Hepatocyte (in vitro differentiated cells): ENCODE results near the gene CRISP3. TPM values are rescaled to one million over a fixed set of nuclear protein-coding genes. Genes with fewer than 3 reads are reported as not detected.

ENCODE experiments used
- DNase-seq: peaks from one replicate; pipeline ENCODE4 v3.0.0-alpha.2; 2016; ENCODE audit warnings: low spot score
- H2AFZ ChIP-seq: fragments of 200-600 bp; sonication (generic); 2 replicates; pipeline ENCODE4 v1.6.0; 2016; ENCODE audit warnings: antibody characterized with exemption, mild to moderate bottlenecking
- H3K27ac ChIP-seq: fragments of 200-600 bp; sonication (generic); 2 replicates; pipeline ENCODE4 v1.5.1; 2016; ENCODE audit warnings: mild to moderate bottlenecking
- H3K27me3 ChIP-seq: fragments of 200-600 bp; sonication (generic); 2 replicates; pipeline ENCODE4 v1.6.1; 2016
- H3K36me3 ChIP-seq: fragments of 200-600 bp; sonication (generic); replicated peaks from 2 replicates; pipeline ENCODE4 v1.5.1; 2016; ENCODE audit warnings: low read depth; ENCODE audit not compliant: insufficient read depth
- H3K4me1 ChIP-seq: fragments of 200-600 bp; sonication (generic); 2 replicates; pipeline ENCODE4 v1.5.1; 2016; ENCODE audit warnings: mild to moderate bottlenecking, moderate library complexity; ENCODE audit not compliant: insufficient read depth
- H3K4me2 ChIP-seq: fragments of 200-600 bp; sonication (generic); 2 replicates; pipeline ENCODE4 v1.6.0; 2016
- H3K4me3 ChIP-seq: fragments of 200-600 bp; sonication (generic); 2 replicates; pipeline ENCODE4 v1.5.1; 2016; ENCODE audit warnings: mild to moderate bottlenecking
- H3K79me2 ChIP-seq: fragments of 200-600 bp; sonication (generic); 2 replicates; pipeline ENCODE4 v1.6.0; 2017; ENCODE audit warnings: mild to moderate bottlenecking
- H3K9me2 ChIP-seq: fragments of 200-600 bp; sonication (generic); replicated peaks from 2 replicates; pipeline ENCODE4 v1.6.0; 2017; ENCODE audit warnings: mild to moderate bottlenecking; ENCODE audit not compliant: insufficient read depth
- H3K9me3 ChIP-seq: fragments of 200-600 bp; sonication (generic); 2 replicates; pipeline ENCODE4 v1.5.1; 2016; ENCODE audit warnings: low read depth, mild to moderate bottlenecking
- H4K20me1 ChIP-seq: fragments of 200-600 bp; sonication (generic); 2 replicates; pipeline ENCODE4 v1.6.0; 2016; ENCODE audit warnings: mild to moderate bottlenecking; ENCODE audit not compliant: insufficient read depth, poor library complexity, severe bottlenecking
- EZH2 ChIP-seq: fragments of 200-600 bp; sonication (generic); IDR thresholded peaks from 2 replicates; pipeline ENCODE4 v1.6.1; 2016; ENCODE audit warnings: antibody characterized with exemption, mild to moderate bottlenecking, borderline replicate concordance
- EZH2phosphoT487 ChIP-seq: fragments of 200-600 bp; sonication (generic); IDR thresholded peaks from one replicate; pipeline ENCODE4 v1.6.1; 2018; ENCODE audit warnings: antibody characterized with exemption, mild to moderate bottlenecking, low read depth, moderate library complexity; ENCODE audit not compliant: unreplicated experiment, severe bottlenecking
- WGBS: methylation state at CpG from one replicate; pipeline ENCODE4 v1.1.6; 2016; ENCODE audit warnings: low lambda C conversion rate; ENCODE audit errors: missing lambda C conversion rate; 5-methylcytosine and 5-hydroxymethylcytosine counted together
- polyA plus RNA-seq: library from polyadenylated mRNA; unstranded; fragments of >200 nt; fragmentation: Nextera tagmentation; extraction: Ambion mirVana; gene quantifications from 2 replicates; pipeline ENCODE4 v1.2.1, GENCODE V29; 2016
- total RNA-seq: library from RNA; depleted of rRNA; stranded (reverse); fragments of >200 nt; gene quantifications from 2 replicates; pipeline ENCODE4 v1.2.3, GENCODE V29; 2014
- TF ChIP-seq, protein P1 (sequence below): fragments of 200-600 bp; sonication (generic); IDR thresholded peaks from 2 replicates; pipeline ENCODE4 v1.5.1; 2016; ENCODE audit warnings: antibody characterized with exemption, mild to moderate bottlenecking; ENCODE audit not compliant: poor library complexity

Gene CRISP3
- total and polyA plus RNA-seq, 2 experiments from 2014 or later, result not detected

- Histone ChIP-seq H3K27ac (no peak overlapping the region), H3K4me2 (no peak overlapping the region), H4K20me1 (no peaks in the 10 kb centered on the region), H3K36me3 (no peaks in the 10 kb centered on the region), H3K79me2 (no peaks in the 10 kb centered on the region), H3K9me2 (no peaks in the 10 kb centered on the region), H3K4me3 (no peak overlapping the region), H3K9me3 (no peaks in the 10 kb centered on the region), H2AFZ (no peak overlapping the region), H3K27me3 (no peaks in the 10 kb centered on the region), H3K4me1 (no peaks in the 10 kb centered on the region)
- DNase-seq, result no peak
- WGBS, result 64% methylated on average over 4 of the region's 4 CpGs
- TF ChIP-seq EZH2 (no peak), EZH2phosphoT487 (no peak)
- TF ChIP-seq, protein P1, sequence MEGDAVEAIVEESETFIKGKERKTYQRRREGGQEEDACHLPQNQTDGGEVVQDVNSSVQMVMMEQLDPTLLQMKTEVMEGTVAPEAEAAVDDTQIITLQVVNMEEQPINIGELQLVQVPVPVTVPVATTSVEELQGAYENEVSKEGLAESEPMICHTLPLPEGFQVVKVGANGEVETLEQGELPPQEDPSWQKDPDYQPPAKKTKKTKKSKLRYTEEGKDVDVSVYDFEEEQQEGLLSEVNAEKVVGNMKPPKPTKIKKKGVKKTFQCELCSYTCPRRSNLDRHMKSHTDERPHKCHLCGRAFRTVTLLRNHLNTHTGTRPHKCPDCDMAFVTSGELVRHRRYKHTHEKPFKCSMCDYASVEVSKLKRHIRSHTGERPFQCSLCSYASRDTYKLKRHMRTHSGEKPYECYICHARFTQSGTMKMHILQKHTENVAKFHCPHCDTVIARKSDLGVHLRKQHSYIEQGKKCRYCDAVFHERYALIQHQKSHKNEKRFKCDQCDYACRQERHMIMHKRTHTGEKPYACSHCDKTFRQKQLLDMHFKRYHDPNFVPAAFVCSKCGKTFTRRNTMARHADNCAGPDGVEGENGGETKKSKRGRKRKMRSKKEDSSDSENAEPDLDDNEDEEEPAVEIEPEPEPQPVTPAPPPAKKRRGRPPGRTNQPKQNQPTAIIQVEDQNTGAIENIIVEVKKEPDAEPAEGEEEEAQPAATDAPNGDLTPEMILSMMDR, result no peak
These were observed 759 bp downstream of the CRISP3 start for GRCh38 chr6:49743429-49743828.

GRCh38 chr6:49739423-49739822 lies 4.8 kb downstream of the CRISP3 start:
- H3K9me3 ChIP-seq, result no peaks in the 10 kb centered on the region
- 91% methylated on average over 2 of the region's 2 CpGs for WGBS

DNA sequence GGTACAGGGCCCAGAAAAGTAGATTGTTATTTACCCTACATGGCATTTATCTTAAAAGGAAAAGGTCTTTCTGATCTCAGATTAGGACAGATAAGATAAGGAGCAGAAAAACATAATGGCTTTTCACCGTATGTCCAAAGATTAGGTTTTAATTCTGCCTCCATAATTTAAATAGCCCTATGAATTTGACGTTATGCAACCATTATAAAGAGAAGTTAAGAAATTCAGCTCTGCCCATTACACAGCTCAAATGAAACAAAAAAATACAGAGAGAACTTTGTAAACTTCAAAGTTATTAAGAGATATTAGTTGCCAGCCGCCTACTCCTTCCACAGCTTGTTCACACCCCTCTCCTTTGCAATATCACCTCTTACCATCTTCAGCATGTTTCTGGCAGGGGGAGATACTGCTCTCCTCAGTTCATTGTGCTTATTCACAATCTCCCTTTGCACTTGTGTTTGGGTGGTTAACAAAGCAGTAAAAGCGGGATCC lies 8.1 kb downstream of the CRISP3 start:
- peaks cover 9% of the 10 kb centered on the region for H3K4me1 ChIP-seq
- no peaks in the 10 kb centered on the region for H3K36me3 ChIP-seq
- H3K27ac ChIP-seq, result no peak overlapping the region
- no peak for TF ChIP-seq EZH2
- TF ChIP-seq EZH2phosphoT487, result no peak
- TF ChIP-seq, protein P1, result no peak
- WGBS, result 34% methylated on average over 4 of the region's 4 CpGs
- H3K79me2 ChIP-seq, result no peaks in the 10 kb centered on the region
- no peak for DNase-seq
- no peaks in the 10 kb centered on the region for H3K9me2 ChIP-seq
- peak overlapping the region; percentile 2 for H3K4me2 ChIP-seq
- no peaks in the 10 kb centered on the region for H3K27me3 ChIP-seq
- no peaks in the 10 kb centered on the region for H3K9me3 ChIP-seq
- no peak overlapping the region for H3K4me3 ChIP-seq
- no peaks in the 10 kb centered on the region for H4K20me1 ChIP-seq
- H2AFZ ChIP-seq, result no peak overlapping the region

More at GRCh38 chr6:49739423-49739822, 4.8 kb downstream of the CRISP3 start:
- Histone ChIP-seq H2AFZ (no peak overlapping the region), H3K27ac (no peak overlapping the region), H3K9me2 (no peaks in the 10 kb centered on the region), H3K27me3 (no peaks in the 10 kb centered on the region), H3K4me2 (no peak overlapping the region), H4K20me1 (no peaks in the 10 kb centered on the region), H3K4me1 (peaks cover 9% of the 10 kb centered on the region), H3K79me2 (no peaks in the 10 kb centered on the region), H3K4me3 (no peak overlapping the region), H3K36me3 (no peaks in the 10 kb centered on the region)
- TF ChIP-seq, protein P1, result no peak
- TF ChIP-seq EZH2phosphoT487 (no peak), EZH2 (no peak)
- DNase-seq, result no peak

DNA sequence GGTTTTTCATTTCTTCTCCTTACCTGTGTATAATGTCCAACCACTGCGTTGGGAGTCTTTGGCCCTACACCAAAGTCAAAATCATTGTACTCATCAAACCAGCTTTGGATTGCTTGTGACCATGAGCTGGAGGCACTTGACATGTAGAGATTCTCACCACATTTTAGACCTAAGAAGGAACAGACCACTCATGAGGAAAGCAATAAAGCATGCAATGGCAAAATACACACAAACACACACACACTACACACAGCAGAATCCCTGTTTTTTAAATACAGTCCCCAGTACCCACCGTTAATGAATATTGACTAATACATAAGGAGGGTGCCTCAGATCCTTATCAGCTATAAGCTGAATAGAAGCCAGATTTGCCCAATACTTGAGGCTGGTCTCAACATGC lies 10.5 kb downstream of the CRISP3 start:
- no peak for TF ChIP-seq EZH2
- TF ChIP-seq, protein P1, result no peak
- no peak for TF ChIP-seq EZH2phosphoT487
- Histone ChIP-seq H3K9me3 (no peaks in the 10 kb centered on the region), H3K79me2 (no peaks in the 10 kb centered on the region), H3K27me3 (no peaks in the 10 kb centered on the region), H3K4me3 (no peak overlapping the region), H2AFZ (no peak overlapping the region), H4K20me1 (no peaks in the 10 kb centered on the region), H3K9me2 (no peaks in the 10 kb centered on the region), H3K4me1 (peaks cover 9% of the 10 kb centered on the region), H3K4me2 (no peak overlapping the region), H3K36me3 (no peaks in the 10 kb centered on the region), H3K27ac (no peak overlapping the region)
- WGBS, result 70% methylated on average over 2 of the region's 2 CpGs
- no peak for DNase-seq
